NCI-H526 treated with DMSO at 0.1 percent for 48 hours (cell line): ENCODE results near the gene PCDHA3.
"Not testable (repeated sequence)": the region's sequence is repeated elsewhere in the genome, so short reads cannot be mapped to it uniquely, and the experiment has no call there.

Experiments
- DNase-seq: peaks from one replicate; lab custom pipeline; 2025; lab: John Stamatoyannopoulos, UW

Gene PCDHA3

DNA sequence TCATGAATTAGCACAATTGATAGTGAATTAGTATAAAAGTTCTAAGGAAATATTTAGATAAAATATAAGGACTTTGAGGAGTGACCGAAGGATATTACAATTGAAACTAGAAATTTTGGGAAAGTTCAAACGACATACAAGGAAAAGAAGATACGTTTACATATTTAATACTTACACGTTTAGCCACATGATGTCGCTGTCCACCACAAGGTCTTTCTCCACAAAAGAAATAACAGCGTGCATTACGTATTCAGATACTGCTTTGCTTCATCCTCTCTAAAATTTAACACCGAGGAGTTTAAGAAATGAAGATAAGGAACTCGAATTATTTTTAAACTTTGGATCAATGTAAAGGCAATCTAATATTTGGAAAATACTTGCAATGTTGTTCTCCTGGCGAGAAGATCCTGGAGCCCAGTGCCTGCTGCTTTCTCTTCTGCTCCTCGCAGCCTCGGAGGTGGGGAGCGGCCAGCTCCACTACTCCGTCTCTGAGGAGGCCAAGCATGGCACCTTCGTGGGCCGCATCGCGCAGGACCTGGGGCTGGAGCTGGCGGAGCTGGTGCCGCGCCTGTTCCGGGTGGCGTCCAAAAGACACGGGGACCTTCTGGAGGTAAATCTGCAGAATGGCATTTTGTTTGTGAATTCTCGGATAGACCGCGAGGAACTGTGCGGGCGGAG, at the start of gene PCDHA3:
TSS of gene PCDHA3 (plus strand) at position 242 of the 678 bp plus-strand sequence.
- no peak for DNase-seq

DNA sequence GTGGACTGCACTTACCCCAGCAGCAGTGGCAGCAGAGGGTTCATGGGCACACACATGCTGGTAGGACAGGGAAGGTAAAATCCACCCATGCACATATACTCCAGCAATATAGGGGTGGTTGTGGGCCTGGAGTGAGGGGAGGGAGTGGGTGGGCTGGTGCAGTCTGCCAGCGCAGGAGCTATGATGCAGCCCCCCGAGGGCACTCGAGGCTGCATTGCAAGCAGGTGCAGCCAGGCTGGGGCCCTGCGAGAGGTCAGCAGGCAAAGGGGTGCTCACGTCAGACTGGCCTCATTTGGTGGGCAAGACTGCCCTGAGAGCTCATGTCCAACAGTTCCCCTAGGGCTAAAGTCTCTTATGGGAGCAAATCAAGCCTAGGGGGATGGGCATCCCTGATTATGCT, 47.3 kb upstream of the PCDHA3 start:
- DNase-seq = no peak

DNA sequence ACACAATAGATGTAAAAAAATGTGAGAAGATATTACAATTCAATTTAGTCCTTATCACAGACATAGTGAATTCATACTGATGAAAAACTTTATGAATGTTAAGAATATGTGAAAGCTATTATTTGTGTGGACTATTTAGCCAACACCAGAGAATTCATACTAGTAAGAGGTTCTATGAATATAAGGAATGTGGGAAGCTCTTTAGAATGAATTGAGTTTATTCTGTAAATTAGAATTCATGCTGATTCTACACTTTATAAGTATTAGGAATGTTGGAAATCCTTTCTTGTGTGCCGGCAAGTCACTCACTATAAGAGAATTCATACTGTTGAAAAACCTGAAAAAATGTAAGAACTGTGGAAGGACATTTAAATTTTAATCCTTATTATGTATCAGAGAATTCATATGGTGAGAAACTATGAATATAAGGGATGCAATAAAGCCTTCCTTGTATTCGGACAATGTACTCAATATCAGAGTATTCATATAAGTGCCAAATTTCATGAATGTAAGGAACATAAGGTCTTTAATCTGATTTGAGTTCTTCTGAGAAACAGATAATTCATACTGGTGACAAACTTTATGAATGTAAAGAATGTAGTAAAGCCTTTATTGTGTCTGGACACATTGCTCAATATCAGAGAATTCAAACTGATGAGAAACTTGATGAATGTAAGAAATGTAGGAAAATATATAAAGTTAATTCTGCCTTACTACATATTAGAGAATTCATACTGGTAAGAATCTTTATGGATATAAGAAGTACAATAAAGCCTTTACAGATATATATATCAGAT, 36.5 kb upstream of the PCDHA3 start:
- DNase-seq = no peak

DNA sequence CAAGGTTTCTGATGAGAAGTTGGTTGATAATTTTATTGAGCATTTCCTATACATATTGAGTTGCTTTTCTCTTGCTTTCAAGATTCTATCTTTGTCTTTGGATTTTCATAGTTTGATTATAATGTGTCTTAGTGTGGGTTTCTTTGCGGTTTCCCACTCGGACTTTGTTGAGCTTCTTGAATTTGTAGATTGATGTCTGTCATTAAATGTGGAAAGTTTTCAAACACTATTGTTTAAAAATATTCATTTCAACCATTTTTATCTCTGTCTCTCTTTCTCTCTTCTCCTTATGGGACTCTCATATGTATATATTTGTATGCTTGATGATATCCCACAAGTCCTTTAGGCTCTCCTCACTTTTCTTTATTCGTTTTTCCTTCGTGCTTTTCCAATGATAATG, 33.4 kb upstream of the PCDHA3 start:
- no peak for DNase-seq

DNA sequence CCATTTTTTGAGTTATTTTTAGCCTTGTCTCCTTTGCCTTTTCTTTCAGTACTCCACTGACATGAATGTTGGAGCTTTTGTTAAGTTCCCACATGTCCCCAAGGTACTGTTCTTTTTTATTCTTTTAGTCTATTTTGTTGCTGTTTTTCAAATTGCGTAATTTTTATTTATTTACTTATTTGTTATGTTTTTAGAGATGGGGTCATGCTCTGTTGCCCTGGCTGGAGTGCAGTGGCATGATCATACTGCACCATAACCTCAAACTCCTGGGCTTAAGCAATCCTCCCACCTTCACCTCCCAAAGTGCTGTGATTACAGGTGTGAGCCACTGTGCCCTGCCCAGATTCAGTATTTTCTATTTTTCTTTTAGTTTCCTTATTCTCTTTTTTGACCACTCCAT, 20.3 kb upstream of the PCDHA3 start:
- DNase-seq = no peak

DNA sequence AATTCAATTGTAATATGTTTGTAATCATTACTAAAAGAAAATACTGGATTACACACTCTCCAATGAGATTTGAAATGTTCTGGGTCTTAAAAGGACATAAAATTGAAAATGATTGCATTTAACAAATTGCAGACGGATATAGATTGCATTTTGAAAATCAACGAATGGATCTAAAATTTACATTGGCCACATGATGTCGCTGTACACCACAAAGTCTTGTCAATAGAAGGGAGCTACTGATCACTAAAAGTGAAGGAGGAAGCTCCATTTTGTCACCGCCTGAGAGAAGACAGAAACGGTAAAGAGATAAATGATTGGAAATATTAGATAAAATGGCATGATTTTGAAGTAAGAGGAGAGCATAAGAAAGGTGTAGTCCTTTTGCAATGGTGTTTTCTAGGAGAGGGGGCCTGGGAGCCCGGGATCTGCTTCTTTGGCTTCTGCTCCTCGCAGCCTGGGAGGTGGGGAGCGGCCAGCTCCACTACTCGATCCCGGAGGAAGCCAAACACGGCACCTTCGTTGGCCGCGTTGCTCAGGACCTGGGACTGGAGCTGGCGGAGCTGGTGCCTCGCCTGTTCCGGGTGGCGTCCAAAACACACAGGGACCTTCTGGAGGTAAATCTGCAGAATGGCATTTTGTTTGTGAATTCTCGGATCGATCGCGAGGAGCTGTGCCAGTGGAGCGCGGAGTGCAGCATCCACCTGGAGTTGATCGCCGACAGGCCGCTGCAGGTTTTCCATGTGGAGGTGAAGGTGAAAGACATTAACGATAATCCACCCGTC, 14.8 kb upstream of the PCDHA3 start, which contains the start of gene PCDHA1:
TSS of gene PCDHA1 (plus strand) at position 236 of the 782 bp plus-strand sequence.
- no peak for DNase-seq

DNA sequence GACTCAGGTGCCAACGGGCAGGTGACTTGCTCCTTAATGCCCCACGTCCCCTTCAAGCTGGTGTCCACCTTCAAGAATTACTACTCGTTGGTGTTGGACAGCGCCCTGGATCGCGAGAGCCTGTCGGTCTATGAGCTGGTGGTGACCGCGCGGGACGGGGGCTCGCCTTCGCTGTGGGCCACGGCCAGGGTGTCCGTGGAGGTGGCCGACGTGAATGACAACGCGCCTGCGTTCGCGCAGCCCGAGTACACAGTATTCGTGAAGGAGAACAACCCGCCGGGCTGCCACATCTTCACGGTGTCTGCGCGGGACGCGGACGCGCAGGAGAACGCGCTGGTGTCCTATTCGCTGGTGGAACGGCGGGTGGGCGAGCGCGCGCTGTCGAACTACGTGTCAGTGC, 13.4 kb upstream of the PCDHA3 start:
- DNase-seq = not testable (repeated sequence)

DNA sequence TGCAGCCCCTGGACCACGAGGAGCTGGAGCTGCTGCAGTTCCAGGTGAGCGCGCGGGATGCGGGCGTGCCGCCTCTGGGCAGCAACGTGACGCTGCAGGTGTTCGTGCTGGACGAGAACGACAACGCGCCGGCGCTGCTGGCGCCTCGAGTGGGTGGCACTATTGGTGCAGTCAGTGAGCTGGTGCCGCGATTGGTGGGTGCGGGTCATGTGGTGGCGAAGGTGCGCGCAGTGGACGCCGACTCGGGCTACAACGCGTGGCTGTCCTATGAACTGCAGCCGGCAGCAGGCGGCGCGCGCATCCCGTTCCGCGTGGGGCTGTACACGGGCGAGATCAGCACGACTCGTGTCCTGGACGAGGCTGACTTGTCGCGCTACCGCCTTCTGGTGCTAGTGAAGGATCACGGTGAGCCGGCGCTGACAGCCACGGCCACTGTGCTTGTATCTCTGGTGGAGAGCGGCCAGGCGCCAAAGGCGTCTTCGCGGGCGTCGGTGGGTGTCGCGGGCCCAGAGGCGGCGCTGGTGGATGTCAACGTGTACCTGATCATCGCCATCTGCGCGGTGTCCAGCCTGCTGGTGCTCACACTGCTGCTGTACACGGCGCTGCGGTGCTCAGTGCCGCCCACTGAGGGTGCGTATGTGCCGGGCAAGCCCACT, 12.9 kb upstream of the PCDHA3 start:
- DNase-seq = not testable (repeated sequence)

DNA sequence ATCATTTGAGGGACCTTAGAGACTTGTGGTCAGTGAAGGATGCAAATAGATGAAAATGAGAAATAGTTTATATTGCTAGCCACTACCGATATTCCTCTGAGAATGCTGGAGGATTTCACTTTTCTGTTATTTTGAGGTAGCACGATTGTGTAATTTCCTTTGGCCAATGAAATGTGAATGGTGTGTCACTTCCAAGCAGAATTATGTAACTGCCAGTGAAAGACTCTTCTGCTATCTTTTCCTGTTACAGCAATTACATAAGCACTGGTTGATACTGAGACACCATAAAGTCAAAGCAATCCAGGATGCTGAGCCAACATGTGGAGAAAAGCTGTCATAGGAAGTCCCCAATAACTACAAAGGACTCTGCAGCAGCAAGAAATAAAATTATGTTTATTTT, 9.8 kb upstream of the PCDHA3 start:
- DNase-seq = no peak

DNA sequence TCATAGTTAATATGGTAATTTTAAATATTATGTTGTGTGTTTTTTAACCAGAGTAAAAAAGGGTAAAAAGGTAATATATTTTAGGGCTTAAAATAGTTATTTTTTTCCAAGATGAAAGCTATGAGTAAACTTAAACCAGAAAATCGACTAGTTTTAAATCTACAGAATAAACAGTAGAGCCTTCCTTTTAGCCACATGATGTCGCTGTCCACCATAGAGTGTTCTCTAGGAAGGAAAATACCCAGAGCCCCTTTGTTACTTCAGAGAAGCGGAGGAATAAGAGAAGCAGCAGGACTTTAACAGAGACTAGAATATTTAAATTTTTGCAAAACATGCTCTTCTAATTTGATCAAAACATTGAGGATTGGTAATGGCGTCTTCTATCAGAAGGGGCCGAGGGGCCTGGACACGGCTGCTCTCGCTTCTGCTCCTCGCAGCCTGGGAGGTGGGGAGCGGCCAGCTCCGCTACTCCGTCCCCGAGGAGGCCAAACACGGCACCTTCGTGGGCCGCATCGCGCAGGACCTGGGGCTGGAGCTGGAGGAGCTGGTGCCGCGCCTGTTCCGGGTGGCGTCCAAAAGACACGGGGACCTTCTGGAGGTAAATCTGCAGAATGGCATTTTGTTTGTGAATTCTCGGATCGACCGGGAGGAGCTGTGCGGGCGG, 6.1 kb upstream of the PCDHA3 start, which contains the start of gene PCDHA2:
TSS of gene PCDHA2 (plus strand) at position 258 of the 664 bp plus-strand sequence.
- no peak for DNase-seq

DNA sequence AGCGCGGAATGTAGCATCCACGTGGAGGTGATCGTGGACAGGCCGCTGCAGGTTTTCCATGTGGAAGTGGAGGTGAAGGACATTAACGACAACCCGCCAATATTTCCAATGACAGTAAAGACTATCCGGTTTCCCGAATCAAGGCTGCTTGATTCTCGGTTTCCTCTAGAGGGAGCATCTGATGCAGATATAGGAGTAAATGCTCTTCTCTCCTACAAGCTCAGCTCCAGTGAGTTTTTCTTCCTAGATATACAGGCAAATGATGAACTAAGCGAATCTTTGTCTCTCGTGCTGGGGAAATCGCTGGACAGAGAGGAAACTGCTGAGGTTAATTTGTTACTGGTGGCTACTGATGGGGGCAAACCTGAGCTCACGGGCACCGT, 5.6 kb upstream of the PCDHA3 start:
- no peak for DNase-seq

DNA sequence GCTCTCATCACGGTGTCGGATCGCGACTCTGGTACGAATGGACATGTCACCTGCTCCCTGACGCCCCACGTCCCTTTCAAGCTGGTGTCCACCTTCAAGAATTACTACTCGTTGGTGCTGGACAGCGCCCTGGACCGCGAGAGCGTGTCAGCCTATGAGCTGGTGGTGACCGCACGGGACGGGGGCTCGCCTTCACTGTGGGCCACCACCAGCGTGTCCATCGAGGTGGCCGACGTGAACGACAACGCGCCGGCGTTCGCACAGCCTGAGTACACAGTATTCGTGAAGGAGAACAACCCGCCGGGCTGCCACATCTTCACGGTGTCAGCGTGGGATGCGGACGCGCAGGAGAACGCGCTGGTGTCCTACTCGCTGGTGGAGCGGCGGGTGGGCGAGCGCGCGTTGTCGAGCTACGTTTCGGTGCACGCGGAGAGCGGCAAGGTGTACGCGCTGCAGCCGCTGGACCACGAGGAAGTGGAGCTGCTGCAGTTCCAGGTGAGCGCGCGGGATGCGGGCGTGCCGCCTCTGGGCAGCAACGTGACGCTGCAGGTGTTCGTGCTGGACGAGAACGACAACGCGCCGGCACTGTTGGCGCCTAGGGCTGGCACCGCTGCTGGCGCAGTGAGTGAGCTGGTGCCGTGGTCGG, 4.7 kb upstream of the PCDHA3 start:
- DNase-seq = not testable (repeated sequence)

DNA sequence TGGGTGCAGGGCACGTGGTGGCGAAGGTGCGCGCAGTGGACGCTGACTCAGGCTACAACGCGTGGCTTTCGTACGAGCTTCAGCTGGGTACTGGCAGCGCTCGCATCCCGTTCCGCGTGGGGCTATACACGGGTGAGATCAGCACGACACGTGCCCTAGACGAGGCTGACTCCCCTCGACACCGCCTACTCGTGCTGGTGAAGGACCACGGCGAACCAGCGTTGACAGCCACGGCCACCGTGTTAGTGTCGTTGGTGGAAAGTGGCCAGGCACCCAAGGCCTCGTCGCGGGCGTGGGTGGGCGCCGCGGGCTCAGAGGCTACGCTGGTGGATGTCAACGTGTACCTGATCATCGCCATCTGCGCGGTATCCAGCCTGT, 4.2 kb upstream of the PCDHA3 start:
- DNase-seq = no peak

DNA sequence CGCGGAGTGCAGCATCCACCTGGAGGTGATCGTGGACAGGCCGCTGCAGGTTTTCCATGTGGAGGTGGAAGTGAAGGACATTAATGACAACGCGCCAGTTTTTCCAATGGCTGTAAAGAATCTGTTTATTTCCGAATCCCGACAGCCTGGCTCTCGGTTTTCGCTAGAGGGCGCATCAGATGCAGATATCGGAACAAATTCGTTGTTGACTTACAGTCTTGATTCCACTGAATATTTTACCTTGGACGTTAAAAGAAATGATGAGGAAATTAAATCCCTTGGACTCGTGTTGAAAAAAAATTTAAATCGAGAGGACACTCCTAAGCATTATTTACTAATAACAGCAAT, 611 bp downstream of the PCDHA3 start:
- no peak for DNase-seq

DNA sequence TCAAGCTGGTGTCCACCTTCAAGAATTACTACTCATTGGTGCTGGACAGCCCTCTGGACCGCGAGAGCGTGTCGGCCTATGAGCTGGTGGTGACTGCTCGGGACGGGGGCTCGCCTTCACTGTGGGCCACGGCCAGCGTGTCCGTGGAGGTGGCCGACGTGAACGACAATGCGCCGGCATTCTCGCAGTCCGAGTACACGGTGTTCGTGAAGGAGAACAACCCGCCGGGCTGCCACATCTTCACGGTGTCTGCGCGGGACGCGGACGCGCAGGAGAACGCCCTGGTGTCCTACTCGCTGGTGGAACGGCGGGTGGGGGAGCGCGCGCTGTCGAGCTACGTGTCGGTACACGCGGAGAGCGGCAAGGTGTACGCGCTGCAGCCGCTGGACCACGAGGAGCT, 1.5 kb downstream of the PCDHA3 start:
- not testable (repeated sequence) for DNase-seq

DNA sequence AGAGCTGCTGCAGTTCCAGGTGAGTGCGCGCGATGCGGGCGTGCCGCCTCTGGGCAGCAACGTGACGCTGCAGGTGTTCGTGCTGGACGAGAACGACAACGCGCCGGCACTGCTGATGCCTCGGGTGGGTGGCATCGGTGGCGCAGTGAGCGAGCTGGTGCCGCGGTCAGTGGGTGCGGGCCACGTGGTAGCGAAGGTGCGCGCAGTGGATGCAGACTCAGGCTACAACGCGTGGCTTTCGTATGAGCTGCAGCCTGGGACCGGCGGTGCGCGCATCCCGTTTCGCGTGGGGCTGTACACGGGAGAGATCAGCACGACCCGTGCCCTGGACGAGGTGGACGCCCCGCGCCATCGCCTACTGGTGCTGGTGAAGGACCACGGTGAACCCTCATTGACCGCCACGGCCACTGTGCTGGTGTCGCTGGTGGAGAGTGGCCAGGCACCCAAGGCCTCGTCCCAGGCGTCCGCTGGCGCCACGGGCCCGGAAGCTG, 2.0 kb downstream of the PCDHA3 start:
- DNase-seq = no peak

DNA sequence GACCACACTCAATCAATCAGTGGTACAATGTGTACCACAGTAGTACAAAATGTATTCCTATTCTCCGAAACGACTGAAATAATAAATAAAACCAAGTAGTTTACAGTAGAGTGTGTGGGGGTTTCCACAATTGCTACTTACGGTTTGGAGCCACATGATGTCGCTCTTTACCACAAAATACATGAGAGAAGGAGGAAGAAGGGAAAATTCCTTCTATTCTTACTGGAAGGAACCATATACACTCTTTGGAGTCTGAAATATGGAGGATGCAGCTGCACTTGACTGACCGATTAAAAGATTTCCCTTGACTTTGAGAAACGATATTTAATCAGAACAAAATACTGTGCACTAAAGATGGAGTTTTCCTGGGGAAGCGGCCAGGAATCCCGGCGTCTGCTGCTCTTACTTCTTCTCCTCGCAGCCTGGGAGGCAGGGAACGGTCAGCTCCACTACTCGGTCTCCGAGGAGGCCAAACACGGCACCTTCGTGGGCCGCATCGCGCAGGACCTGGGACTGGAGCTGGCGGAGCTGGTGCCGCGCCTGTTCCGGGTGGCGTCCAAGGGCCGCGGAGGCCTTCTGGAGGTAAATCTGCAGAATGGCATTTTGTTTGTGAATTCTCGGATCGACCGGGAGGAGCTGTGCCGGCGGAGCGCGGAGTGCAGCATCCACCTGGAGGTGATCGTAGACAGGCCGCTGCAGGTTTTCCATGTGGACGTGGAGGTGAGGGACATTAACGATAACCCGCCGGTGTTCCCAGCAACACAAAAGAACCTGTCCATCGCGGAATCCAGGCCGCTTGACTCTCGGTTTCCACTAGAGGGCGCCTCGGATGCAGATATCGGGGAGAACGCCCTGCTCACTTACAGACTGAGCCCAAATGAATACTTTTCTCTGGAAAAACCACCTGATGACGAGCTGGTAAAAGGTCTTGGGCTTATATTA, 6.2 kb downstream of the PCDHA3 start, which contains the start of gene PCDHA4:
TSS of gene PCDHA4 (plus strand) at position 235 of the 942 bp plus-strand sequence.
- peak; percentile 74 for DNase-seq

DNA sequence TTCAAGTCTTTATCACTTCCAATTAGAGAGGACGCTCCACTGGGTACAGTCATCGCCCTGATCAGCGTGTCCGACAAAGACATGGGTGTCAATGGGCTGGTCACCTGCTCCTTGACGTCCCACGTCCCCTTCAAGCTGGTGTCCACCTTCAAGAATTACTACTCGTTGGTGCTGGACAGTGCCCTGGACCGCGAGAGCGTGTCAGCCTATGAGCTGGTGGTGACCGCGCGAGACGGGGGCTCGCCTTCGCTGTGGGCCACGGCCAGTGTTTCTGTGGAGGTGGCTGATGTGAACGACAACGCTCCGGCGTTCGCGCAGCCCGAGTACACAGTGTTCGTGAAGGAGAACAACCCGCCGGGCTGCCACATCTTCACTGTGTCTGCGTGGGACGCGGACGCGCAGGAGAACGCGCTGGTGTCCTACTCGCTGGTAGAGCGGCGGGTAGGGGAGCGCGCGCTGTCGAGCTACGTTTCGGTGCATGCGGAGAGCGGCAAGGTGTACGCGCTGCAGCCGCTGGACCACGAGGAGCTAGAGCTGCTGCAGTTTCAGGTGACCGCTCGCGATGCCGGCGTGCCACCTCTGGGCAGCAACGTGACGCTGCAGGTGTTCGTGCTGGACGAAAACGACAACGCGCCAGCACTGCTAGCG, 7.5 kb downstream of the PCDHA3 start:
- DNase-seq = not testable (repeated sequence)

DNA sequence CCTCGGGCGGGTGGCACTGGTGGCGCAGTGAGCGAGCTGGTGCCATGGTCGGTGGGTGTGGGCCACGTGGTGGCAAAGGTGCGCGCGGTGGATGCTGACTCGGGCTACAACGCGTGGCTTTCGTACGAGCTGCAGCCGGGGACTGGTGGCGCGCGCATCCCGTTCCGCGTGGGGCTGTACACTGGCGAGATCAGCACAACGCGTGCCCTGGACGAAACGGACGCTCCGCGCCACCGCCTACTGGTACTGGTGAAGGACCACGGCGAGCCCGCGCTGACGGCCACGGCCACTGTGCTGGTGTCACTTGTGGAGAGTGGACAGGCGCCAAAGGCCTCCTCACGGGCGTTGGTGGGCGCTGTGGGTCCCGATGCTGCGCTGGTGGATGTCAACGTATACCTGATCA, 8.0 kb downstream of the PCDHA3 start:
- DNase-seq = no peak
